Natural killer cell (primary cell): ENCODE measurements around the gene MAP3K21. TPM values are rescaled to one million over a fixed set of nuclear protein-coding genes. Genes with fewer than 3 reads are reported as not detected.

Experiments
- ATAC-seq, 3 donors: fragments of 150-1000 bp in 2 of 3; fragments of 200-7000 bp in 1 of 3; cut with Tn5 transposase; 1 replicate in 1 of 3; 2 replicates in 2 of 3; pipeline ENCODE4 v1.10.0; 2021; ENCODE audit warnings: mild to moderate bottlenecking in 2 of 3, moderate library complexity in 2 of 3
- DNase-seq, 2 donors: peaks; one replicate each; pipeline versions ENCODE4 v3.0.0 to v3.0.0-alpha.2; 2013 to 2021; ENCODE audit warnings: mixed read lengths in 1 of 2
- H3K27ac ChIP-seq: one replicate; pipeline ENCODE4 v1.5.1; 2013; ENCODE audit warnings: mild to moderate bottlenecking, low read length
- H3K27me3 ChIP-seq: one replicate; pipeline ENCODE4 v1.6.1; 2013; ENCODE audit warnings: low read length; ENCODE audit not compliant: control insufficient read depth, insufficient read depth
- H3K36me3 ChIP-seq: one replicate; pipeline ENCODE4 v1.6.1; 2013; ENCODE audit warnings: low read length; ENCODE audit not compliant: control insufficient read depth, insufficient read depth
- H3K4me1 ChIP-seq: one replicate; pipeline ENCODE4 v1.6.1; 2013; ENCODE audit warnings: low read length; ENCODE audit not compliant: control insufficient read depth, insufficient read depth
- H3K4me3 ChIP-seq: one replicate; pipeline ENCODE4 v1.5.1; 2013; ENCODE audit warnings: low read length
- H3K9me3 ChIP-seq: one replicate; pipeline ENCODE4 v1.6.1; 2013; ENCODE audit warnings: low read length; ENCODE audit not compliant: control insufficient read depth, insufficient read depth
- H3K27ac Mint-ChIP-seq, 2 donors: one replicate each; pipeline ENCODE4 v1.8.0; 2022; ENCODE audit warnings: mild to moderate bottlenecking in 2 of 2, mixed read lengths in 2 of 2, moderate library complexity in 1 of 2
- H3K27me3 Mint-ChIP-seq, 2 donors: one replicate each; pipeline ENCODE4 v1.8.0; 2022; ENCODE audit warnings: low read depth in 2 of 2, mixed read lengths in 2 of 2
- H3K36me3 Mint-ChIP-seq: one replicate; pipeline ENCODE4 v1.8.0; 2022; ENCODE audit warnings: mixed read lengths
- H3K4me1 Mint-ChIP-seq, 2 donors: one replicate each; pipeline ENCODE4 v1.8.0; 2022; ENCODE audit warnings: mixed read lengths in 2 of 2
- H3K4me3 Mint-ChIP-seq: one replicate; pipeline ENCODE4 v1.8.0; 2022; ENCODE audit warnings: mild to moderate bottlenecking, moderate library complexity, mixed read lengths
- H3K9me3 Mint-ChIP-seq, 2 donors: one replicate each; pipeline ENCODE4 v1.8.0; 2022; ENCODE audit warnings: mixed read lengths in 2 of 2
- CTCF ChIP-seq: fragments of 200-600 bp; IDR thresholded peaks from one replicate; pipeline ENCODE4 v1.8.0; 2022; ENCODE audit warnings: antibody characterized with exemption
- WGBS: methylation state at CpG from one replicate; pipeline ENCODE4 v1.1.7; 2013; ENCODE audit warnings: missing lambda C conversion rate; ENCODE audit not compliant: insufficient coverage; 5-methylcytosine and 5-hydroxymethylcytosine counted together
- intact Hi-C: fragments of 100-400 bp; cut with micrococcal nuclease; formaldehyde crosslinking; loops from one replicate; pipeline ENCODE4 v1.14.2; 2022
- total RNA-seq, 4 donors: library from RNA; stranded (reverse); fragments of 120-200 nt in 1 of 4; gene quantifications; one replicate each; pipeline versions ENCODE4 v1.2.3 to v1.2.4, GENCODE V29; 2013 to 2022

The MAP3K21 gene
- total RNA-seq, 3 donors from 2014 or later (not counting 1 experiment from before 2014, with no cell fraction given) = 0.14 to 0.70 (median 0.27) TPM

GRCh38 chr1:233362743-233363142 is 35.2 kb downstream of the MAP3K21 start:
- H3K4me1 Mint-ChIP-seq = no peaks in the 10 kb centered on the region

GRCh38 chr1:233364026-233364425 is 36.5 kb downstream of the MAP3K21 start:
- Mint-ChIP-seq H3K9me3 (no peaks in the 10 kb centered on the region), H3K36me3 (no peaks in the 10 kb centered on the region), H3K4me3 (no peak overlapping the region), H3K4me1 (no peaks in the 10 kb centered on the region), H3K27ac (no peak overlapping the region), H3K27me3 (peaks cover 6 to 18% of the 10 kb centered on the region in 2 donors)
- Histone ChIP-seq H3K4me3 (no peak overlapping the region), H3K9me3 (no peaks in the 10 kb centered on the region), H3K36me3 (no peaks in the 10 kb centered on the region), H3K4me1 (no peaks in the 10 kb centered on the region), H3K27me3 (no peaks in the 10 kb centered on the region), H3K27ac (no peak overlapping the region)
- ATAC-seq = no peak
- WGBS = 100% methylated on average over 1 of the region's 1 CpG
- no peak for TF ChIP-seq CTCF
- intact Hi-C loops = no loop called here
- no peak for DNase-seq

More at GRCh38 chr1:233362743-233363142, 35.2 kb downstream of the MAP3K21 start:
- no peak for ATAC-seq
- Histone ChIP-seq H3K4me3 (no peak overlapping the region), H3K27ac (no peak overlapping the region), H3K27me3 (no peaks in the 10 kb centered on the region), H3K36me3 (no peaks in the 10 kb centered on the region), H3K9me3 (no peaks in the 10 kb centered on the region), H3K4me1 (no peaks in the 10 kb centered on the region)
- H3K4me3 Mint-ChIP-seq = no peak overlapping the region
- H3K36me3 Mint-ChIP-seq = no peaks in the 10 kb centered on the region
- intact Hi-C loops = no loop called here
- H3K27me3 Mint-ChIP-seq = peaks cover 4 to 18% of the 10 kb centered on the region in 2 donors
- no peaks in the 10 kb centered on the region for H3K9me3 Mint-ChIP-seq
- no peak overlapping the region for H3K27ac Mint-ChIP-seq
- WGBS = no CpG with 5 or more reads among the region's 1 CpG
- no peak for TF ChIP-seq CTCF
- no peak for DNase-seq

GRCh38 chr1:233364695-233365539 is 37.4 kb downstream of the MAP3K21 start:
- TF ChIP-seq CTCF = peak; percentile 63
- no peaks in the 10 kb centered on the region for H3K27me3 ChIP-seq
- no peak overlapping the region for H3K27ac ChIP-seq
- Mint-ChIP-seq H3K9me3 (no peaks in the 10 kb centered on the region), H3K27ac (no peak overlapping the region), H3K27me3 (peaks cover 6 to 18% of the 10 kb centered on the region in 2 donors), H3K4me3 (no peak overlapping the region), H3K4me1 (no peaks in the 10 kb centered on the region), H3K36me3 (no peaks in the 10 kb centered on the region)
- H3K4me1 ChIP-seq = no peaks in the 10 kb centered on the region
- no peaks in the 10 kb centered on the region for H3K36me3 ChIP-seq
- intact Hi-C loops = no loop called here
- no peak overlapping the region for H3K4me3 ChIP-seq
- DNase-seq (peak in 1 of 2 donors; percentile 32), ATAC-seq (no peak)
- WGBS = 75% methylated on average over 2 of the region's 5 CpGs
- H3K9me3 ChIP-seq = no peaks in the 10 kb centered on the region
